Activated naive CD4-positive, alpha-beta T cell treated with anti-CD3 and anti-CD28 coated beads, Interleukin-2, amount 50 U/mL, for 72 hours (primary cell): Measurements from ENCODE around the gene CCDC6. TPM values are rescaled to one million over a fixed set of nuclear protein-coding genes. Genes with fewer than 3 reads are reported as not detected.

Source experiments
- ATAC-seq, 2 donors: fragments of 150-1000 bp; cut with Tn5 transposase; 2 replicates each; pipeline ENCODE4 v1.10.0; 2021; ENCODE audit warnings: mild to moderate bottlenecking in 2 of 2, moderate library complexity in 2 of 2
- DNase-seq, 2 donors: peaks; one replicate each; pipeline ENCODE4 v3.0.0; 2021 to 2022; ENCODE audit warnings: low spot score in 2 of 2
- H3K27ac Mint-ChIP-seq, 2 donors: one replicate each; pipeline ENCODE4 v1.8.0; 2022; ENCODE audit warnings: mild to moderate bottlenecking in 2 of 2, mixed read lengths in 2 of 2
- H3K36me3 Mint-ChIP-seq, 2 donors: one replicate each; pipeline ENCODE4 v1.8.0; 2022; ENCODE audit warnings: mixed read lengths in 2 of 2
- H3K9me3 Mint-ChIP-seq, 2 donors: one replicate each; pipeline ENCODE4 v1.8.0; 2022; ENCODE audit warnings: mixed read lengths in 2 of 2
- total RNA-seq, 2 donors: library from RNA; stranded (reverse); gene quantifications; one replicate each; pipeline ENCODE4 v1.2.3, GENCODE V29; 2022

CCDC6 gene
- total RNA-seq, 2 donors from 2014 or later, result 28.9 to 66.0 TPM

GRCh38 chr10:59910867-59911266 is 4.5 kb upstream of the CCDC6 start:
- Mint-ChIP-seq H3K27ac (no peak overlapping the region), H3K9me3 (peaks cover 5 to 11% of the 10 kb centered on the region in 2 donors), H3K36me3 (peaks cover 11 to 15% of the 10 kb centered on the region in 2 donors)
- DNase-seq (no peak), ATAC-seq (no peak)

GRCh38 chr10:59909815-59910214 is 3.5 kb upstream of the CCDC6 start:
- no peak overlapping the region for H3K27ac Mint-ChIP-seq
- peaks cover 18 to 24% of the 10 kb centered on the region in 2 donors for H3K36me3 Mint-ChIP-seq
- no peak for DNase-seq
- ATAC-seq, result no peak
- peaks cover 5 to 11% of the 10 kb centered on the region in 2 donors for H3K9me3 Mint-ChIP-seq

- H3K36me3 Mint-ChIP-seq, result peaks cover 24 to 30% of the 10 kb centered on the region in 2 donors
- DNase-seq, result no peak
- ATAC-seq, result no peak
- peaks cover 1 to 7% of the 10 kb centered on the region in 2 donors for H3K9me3 Mint-ChIP-seq
- peak overlapping the region in 1 of 2 donors; percentile 99 for H3K27ac Mint-ChIP-seq
Measured at GRCh38 chr10:59908808-59909143, 2.4 kb upstream of the CCDC6 start.

GRCh38 chr10:59907918-59908807 is 1.8 kb upstream of the CCDC6 start:
- peak overlapping the region; percentile 97 to 99 for H3K27ac Mint-ChIP-seq
- ATAC-seq (peak in 1 of 2 donors; percentile 9), DNase-seq (peak in 1 of 2 donors; percentile 54)
- H3K9me3 Mint-ChIP-seq, result peaks cover 0 to 5% of the 10 kb centered on the region in 2 donors
- H3K36me3 Mint-ChIP-seq, result peaks cover 22 to 30% of the 10 kb centered on the region in 2 donors

- Mint-ChIP-seq H3K9me3 (no peaks in the 10 kb centered on the region), H3K36me3 (peaks cover 27 to 30% of the 10 kb centered on the region in 2 donors), H3K27ac (peak overlapping the region; percentile 97 to 99)
- ATAC-seq, result no peak
- no peak for DNase-seq
Measured at GRCh38 chr10:59907537-59907917, 1.2 kb upstream of the CCDC6 start.

- H3K27ac Mint-ChIP-seq, result peak overlapping the region; percentile 99
- H3K9me3 Mint-ChIP-seq, result no peaks in the 10 kb centered on the region
- H3K36me3 Mint-ChIP-seq, result peaks cover 27 to 35% of the 10 kb centered on the region in 2 donors
- ATAC-seq, result peak in 1 of 2 donors; percentile 0
- DNase-seq, result peak in 1 of 2 donors; percentile 30
Measured at GRCh38 chr10:59905731-59906416, 482 bp downstream of the CCDC6 start.

- Mint-ChIP-seq H3K36me3 (peaks cover 27 to 37% of the 10 kb centered on the region in 2 donors), H3K9me3 (no peaks in the 10 kb centered on the region), H3K27ac (peak overlapping the region; percentile 99)
- ATAC-seq (peak; percentile 71 to 75), DNase-seq (peak; percentile 55 to 67)
Measured at GRCh38 chr10:59905066-59905730, 1.2 kb downstream of the CCDC6 start.

- DNase-seq (no peak), ATAC-seq (no peak)
- no peaks in the 10 kb centered on the region for H3K9me3 Mint-ChIP-seq
- peaks cover 27 to 44% of the 10 kb centered on the region in 2 donors for H3K36me3 Mint-ChIP-seq
- H3K27ac Mint-ChIP-seq, result peak overlapping the region; percentile 99
Measured at GRCh38 chr10:59904426-59905065, 1.8 kb downstream of the CCDC6 start.

- Mint-ChIP-seq H3K9me3 (no peaks in the 10 kb centered on the region), H3K36me3 (peaks cover 27 to 46% of the 10 kb centered on the region in 2 donors), H3K27ac (peak overlapping the region in 1 of 2 donors; percentile 99)
- no peak for DNase-seq
- ATAC-seq, result no peak
Measured at GRCh38 chr10:59903871-59904270, 2.5 kb downstream of the CCDC6 start.

- peaks cover 25 to 56% of the 10 kb centered on the region in 2 donors for H3K36me3 Mint-ChIP-seq
- no peak for DNase-seq
Measured at GRCh38 chr10:59902016-59902415, 4.3 kb downstream of the CCDC6 start.

GRCh38 chr10:59901470-59901869 is 4.9 kb downstream of the CCDC6 start:
- H3K36me3 Mint-ChIP-seq, result peaks cover 21 to 56% of the 10 kb centered on the region in 2 donors
- no peaks in the 10 kb centered on the region for H3K9me3 Mint-ChIP-seq
- ATAC-seq (no peak), DNase-seq (no peak)
- H3K27ac Mint-ChIP-seq, result no peak overlapping the region

More at GRCh38 chr10:59902016-59902415, 4.3 kb downstream of the CCDC6 start:
- H3K27ac Mint-ChIP-seq, result no peak overlapping the region
- no peak for ATAC-seq
- no peaks in the 10 kb centered on the region for H3K9me3 Mint-ChIP-seq

GRCh38 chr10:59900048-59900727 is 6.2 kb downstream of the CCDC6 start:
- Mint-ChIP-seq H3K36me3 (peaks cover 18 to 51% of the 10 kb centered on the region in 2 donors), H3K27ac (no peak overlapping the region), H3K9me3 (no peaks in the 10 kb centered on the region)
- no peak for DNase-seq
- ATAC-seq, result no peak

GRCh38 chr10:59898125-59898835 is 8.1 kb downstream of the CCDC6 start:
- ATAC-seq (no peak), DNase-seq (no peak)
- peak overlapping the region in 1 of 2 donors; percentile 3 for H3K27ac Mint-ChIP-seq
- no peaks in the 10 kb centered on the region for H3K9me3 Mint-ChIP-seq
- peaks cover 6 to 33% of the 10 kb centered on the region in 2 donors for H3K36me3 Mint-ChIP-seq

- H3K36me3 Mint-ChIP-seq, result peaks cover 0 to 21% of the 10 kb centered on the region in 2 donors
- DNase-seq, result no peak
- H3K9me3 Mint-ChIP-seq, result no peaks in the 10 kb centered on the region
- peak overlapping the region in 1 of 2 donors; percentile 19 for H3K27ac Mint-ChIP-seq
- ATAC-seq, result no peak
Measured at GRCh38 chr10:59896191-59896590, 10.2 kb downstream of the CCDC6 start.

- Mint-ChIP-seq H3K9me3 (no peaks in the 10 kb centered on the region), H3K27ac (no peak overlapping the region), H3K36me3 (peaks cover 0 to 21% of the 10 kb centered on the region in 2 donors)
- ATAC-seq (no peak), DNase-seq (no peak)
Measured at GRCh38 chr10:59895629-59896116, 10.7 kb downstream of the CCDC6 start.
